Measurements from ENCODE around the gene EPS15.

EPS15 gene

DNA sequence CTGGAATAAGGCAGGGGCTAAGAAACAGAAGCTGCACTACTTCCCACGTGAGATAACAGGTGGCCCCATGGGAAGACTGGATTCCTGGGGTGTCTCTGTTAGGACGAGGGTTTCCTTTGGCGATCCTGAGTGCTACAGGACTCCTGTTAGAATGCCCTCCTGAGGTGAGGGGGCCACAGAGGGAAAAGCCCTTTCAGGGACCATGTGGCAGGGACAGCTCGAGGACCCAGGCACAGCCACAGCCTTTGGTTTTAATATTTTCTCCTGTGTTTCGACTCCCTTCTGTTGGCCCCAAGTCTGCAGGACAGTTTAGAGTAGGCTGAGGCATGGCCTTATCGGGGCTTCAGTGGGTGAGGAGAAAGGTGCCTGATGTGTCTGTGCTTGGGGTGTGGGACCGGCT lies 201.3 kb downstream of the EPS15 start (continued):
- TF ChIP-seq, protein P1, sequence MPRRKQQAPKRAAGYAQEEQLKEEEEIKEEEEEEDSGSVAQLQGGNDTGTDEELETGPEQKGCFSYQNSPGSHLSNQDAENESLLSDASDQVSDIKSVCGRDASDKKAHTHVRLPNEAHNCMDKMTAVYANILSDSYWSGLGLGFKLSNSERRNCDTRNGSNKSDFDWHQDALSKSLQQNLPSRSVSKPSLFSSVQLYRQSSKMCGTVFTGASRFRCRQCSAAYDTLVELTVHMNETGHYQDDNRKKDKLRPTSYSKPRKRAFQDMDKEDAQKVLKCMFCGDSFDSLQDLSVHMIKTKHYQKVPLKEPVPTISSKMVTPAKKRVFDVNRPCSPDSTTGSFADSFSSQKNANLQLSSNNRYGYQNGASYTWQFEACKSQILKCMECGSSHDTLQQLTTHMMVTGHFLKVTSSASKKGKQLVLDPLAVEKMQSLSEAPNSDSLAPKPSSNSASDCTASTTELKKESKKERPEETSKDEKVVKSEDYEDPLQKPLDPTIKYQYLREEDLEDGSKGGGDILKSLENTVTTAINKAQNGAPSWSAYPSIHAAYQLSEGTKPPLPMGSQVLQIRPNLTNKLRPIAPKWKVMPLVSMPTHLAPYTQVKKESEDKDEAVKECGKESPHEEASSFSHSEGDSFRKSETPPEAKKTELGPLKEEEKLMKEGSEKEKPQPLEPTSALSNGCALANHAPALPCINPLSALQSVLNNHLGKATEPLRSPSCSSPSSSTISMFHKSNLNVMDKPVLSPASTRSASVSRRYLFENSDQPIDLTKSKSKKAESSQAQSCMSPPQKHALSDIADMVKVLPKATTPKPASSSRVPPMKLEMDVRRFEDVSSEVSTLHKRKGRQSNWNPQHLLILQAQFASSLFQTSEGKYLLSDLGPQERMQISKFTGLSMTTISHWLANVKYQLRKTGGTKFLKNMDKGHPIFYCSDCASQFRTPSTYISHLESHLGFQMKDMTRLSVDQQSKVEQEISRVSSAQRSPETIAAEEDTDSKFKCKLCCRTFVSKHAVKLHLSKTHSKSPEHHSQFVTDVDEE (CRISPR knock-in tag; IDR thresholded peaks at IDR 0.05), result no peak
- no peak for TF ChIP-seq ZFP3 (CRISPR knock-in tag; IDR thresholded peaks at IDR 0.05)
- TF ChIP-seq, protein P2, sequence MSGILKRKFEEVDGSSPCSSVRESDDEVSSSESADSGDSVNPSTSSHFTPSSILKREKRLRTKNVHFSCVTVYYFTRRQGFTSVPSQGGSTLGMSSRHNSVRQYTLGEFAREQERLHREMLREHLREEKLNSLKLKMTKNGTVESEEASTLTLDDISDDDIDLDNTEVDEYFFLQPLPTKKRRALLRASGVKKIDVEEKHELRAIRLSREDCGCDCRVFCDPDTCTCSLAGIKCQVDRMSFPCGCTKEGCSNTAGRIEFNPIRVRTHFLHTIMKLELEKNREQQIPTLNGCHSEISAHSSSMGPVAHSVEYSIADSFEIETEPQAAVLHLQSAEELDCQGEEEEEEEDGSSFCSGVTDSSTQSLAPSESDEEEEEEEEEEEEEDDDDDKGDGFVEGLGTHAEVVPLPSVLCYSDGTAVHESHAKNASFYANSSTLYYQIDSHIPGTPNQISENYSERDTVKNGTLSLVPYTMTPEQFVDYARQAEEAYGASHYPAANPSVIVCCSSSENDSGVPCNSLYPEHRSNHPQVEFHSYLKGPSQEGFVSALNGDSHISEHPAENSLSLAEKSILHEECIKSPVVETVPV (CRISPR knock-in tag; IDR thresholded peaks at IDR 0.05), result no peak

DNA sequence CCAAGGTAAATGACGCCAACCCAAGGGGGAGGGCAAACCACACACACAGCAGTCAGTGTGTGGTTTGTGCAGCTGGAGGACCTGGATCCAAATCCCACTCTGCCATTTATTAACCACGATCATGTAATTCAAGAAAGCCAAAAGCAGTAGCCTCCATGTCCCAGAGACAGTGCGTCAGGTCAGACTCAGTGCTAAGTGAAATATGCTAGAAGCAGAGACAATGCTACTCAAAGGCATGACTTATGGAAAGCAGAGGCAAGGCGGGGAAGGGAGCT lies 202.3 kb downstream of the EPS15 start:
- ATAC-seq, result no peak
- TF ChIP-seq, protein P2 (CRISPR knock-in tag; IDR thresholded peaks at IDR 0.05), result no peak
- TF ChIP-seq TOX (CRISPR knock-in tag; IDR thresholded peaks at IDR 0.05; ENCODE audit: borderline replicate concordance) (no peak), CSDC2 (CRISPR knock-in tag; IDR thresholded peaks at IDR 0.05) (no peak), TCF4 (CRISPR knock-in tag; IDR thresholded peaks at IDR 0.05; ENCODE audit: borderline replicate concordance) (no peak), ZFP3 (CRISPR knock-in tag; IDR thresholded peaks at IDR 0.05) (no peak), ZNF8 (CRISPR knock-in tag; IDR thresholded peaks at IDR 0.05) (no peak), BACH2 (CRISPR knock-in tag; IDR thresholded peaks at IDR 0.05; ENCODE audit: borderline replicate concordance) (no peak), SNAI2 (CRISPR knock-in tag; IDR thresholded peaks at IDR 0.05) (no peak), ISL1 (CRISPR knock-in tag; IDR thresholded peaks at IDR 0.05) (no peak)

- TF ChIP-seq ARNTL (CRISPR knock-in tag; IDR thresholded peaks at IDR 0.05; ENCODE audit: borderline replicate concordance, low read depth), result no peak
- no peak for TF ChIP-seq ZFP3 (CRISPR knock-in tag; IDR thresholded peaks at IDR 0.05)
- no peak for TF ChIP-seq OSR1 (CRISPR knock-in tag; IDR thresholded peaks at IDR 0.05)
- no peak for TF ChIP-seq ESRRG (CRISPR knock-in tag; IDR thresholded peaks at IDR 0.05)
- TF ChIP-seq PATZ1 (CRISPR knock-in tag; IDR thresholded peaks at IDR 0.05; ENCODE audit: borderline replicate concordance), result no peak
- no peak for TF ChIP-seq ZNF70 (CRISPR knock-in tag; IDR thresholded peaks at IDR 0.05)
- no peak for TF ChIP-seq TOX (CRISPR knock-in tag; IDR thresholded peaks at IDR 0.05; ENCODE audit: borderline replicate concordance)
- TF ChIP-seq ZNF565 (CRISPR knock-in tag; conservative IDR thresholded peaks at IDR 0.05; ENCODE audit: low read depth), result no peak
- no peak for ATAC-seq
Observed at GRCh38 chr1:51316113-51316845, 202.8 kb downstream of the EPS15 start.

DNA sequence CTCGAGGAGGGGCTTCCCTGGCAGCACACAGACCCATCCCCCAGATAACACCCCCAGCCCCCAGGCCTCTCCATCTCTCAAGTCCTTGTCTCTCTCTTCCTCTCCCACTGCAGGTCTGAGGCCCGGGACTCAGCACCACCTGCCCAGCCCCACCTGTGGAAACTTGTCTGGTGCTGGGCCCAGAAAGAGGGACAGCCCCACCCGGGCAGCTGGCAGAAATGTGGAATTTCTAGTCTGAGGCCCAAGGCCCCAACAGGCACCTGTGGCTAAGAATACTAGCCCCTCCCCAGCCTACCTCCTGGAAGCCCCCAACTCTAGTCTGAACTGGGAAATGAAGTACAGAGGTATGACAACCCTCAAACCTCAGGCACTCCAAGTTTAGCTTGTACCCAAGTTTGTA lies 204.1 kb downstream of the EPS15 start:
- ATAC-seq, result no peak
- no peak for TF ChIP-seq ZNF565 (CRISPR knock-in tag; conservative IDR thresholded peaks at IDR 0.05; ENCODE audit: low read depth)
- no peak for TF ChIP-seq ESRRG (CRISPR knock-in tag; IDR thresholded peaks at IDR 0.05)
- TF ChIP-seq OSR1 (CRISPR knock-in tag; IDR thresholded peaks at IDR 0.05), result no peak
- TF ChIP-seq, protein P3, sequence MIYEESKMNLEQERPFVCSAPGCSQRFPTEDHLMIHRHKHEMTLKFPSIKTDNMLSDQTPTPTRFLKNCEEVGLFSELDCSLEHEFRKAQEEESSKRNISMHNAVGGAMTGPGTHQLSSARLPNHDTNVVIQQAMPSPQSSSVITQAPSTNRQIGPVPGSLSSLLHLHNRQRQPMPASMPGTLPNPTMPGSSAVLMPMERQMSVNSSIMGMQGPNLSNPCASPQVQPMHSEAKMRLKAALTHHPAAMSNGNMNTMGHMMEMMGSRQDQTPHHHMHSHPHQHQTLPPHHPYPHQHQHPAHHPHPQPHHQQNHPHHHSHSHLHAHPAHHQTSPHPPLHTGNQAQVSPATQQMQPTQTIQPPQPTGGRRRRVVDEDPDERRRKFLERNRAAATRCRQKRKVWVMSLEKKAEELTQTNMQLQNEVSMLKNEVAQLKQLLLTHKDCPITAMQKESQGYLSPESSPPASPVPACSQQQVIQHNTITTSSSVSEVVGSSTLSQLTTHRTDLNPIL (CRISPR knock-in tag; IDR thresholded peaks at IDR 0.05; ENCODE audit: low read depth), result no peak
- no peak for TF ChIP-seq TCF4 (CRISPR knock-in tag; IDR thresholded peaks at IDR 0.05; ENCODE audit: borderline replicate concordance)
- TF ChIP-seq ARNTL (CRISPR knock-in tag; IDR thresholded peaks at IDR 0.05; ENCODE audit: borderline replicate concordance, low read depth), result no peak
- TF ChIP-seq ZFP3 (CRISPR knock-in tag; IDR thresholded peaks at IDR 0.05), result no peak
- no peak for TF ChIP-seq ZNF8 (CRISPR knock-in tag; IDR thresholded peaks at IDR 0.05)
- TF ChIP-seq CSDC2 (CRISPR knock-in tag; IDR thresholded peaks at IDR 0.05), result no peak
- no peak for TF ChIP-seq RARB (CRISPR knock-in tag; IDR thresholded peaks at IDR 0.05)
- TF ChIP-seq, protein P4, sequence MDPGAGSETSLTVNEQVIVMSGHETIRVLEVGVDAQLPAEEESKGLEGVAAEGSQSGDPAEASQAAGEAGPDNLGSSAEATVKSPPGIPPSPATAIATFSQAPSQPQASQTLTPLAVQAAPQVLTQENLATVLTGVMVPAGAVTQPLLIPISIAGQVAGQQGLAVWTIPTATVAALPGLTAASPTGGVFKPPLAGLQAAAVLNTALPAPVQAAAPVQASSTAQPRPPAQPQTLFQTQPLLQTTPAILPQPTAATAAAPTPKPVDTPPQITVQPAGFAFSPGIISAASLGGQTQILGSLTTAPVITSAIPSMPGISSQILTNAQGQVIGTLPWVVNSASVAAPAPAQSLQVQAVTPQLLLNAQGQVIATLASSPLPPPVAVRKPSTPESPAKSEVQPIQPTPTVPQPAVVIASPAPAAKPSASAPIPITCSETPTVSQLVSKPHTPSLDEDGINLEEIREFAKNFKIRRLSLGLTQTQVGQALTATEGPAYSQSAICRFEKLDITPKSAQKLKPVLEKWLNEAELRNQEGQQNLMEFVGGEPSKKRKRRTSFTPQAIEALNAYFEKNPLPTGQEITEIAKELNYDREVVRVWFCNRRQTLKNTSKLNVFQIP (CRISPR knock-in tag; IDR thresholded peaks at IDR 0.05; ENCODE audit: borderline replicate concordance, low read depth), result no peak
- no peak for TF ChIP-seq ZC3H10 (CRISPR knock-in tag; IDR thresholded peaks at IDR 0.05)
- no peak for TF ChIP-seq PATZ1 (CRISPR knock-in tag; IDR thresholded peaks at IDR 0.05; ENCODE audit: borderline replicate concordance)
